ENCODE measurements around the gene HES5.
"Not testable (repeated sequence)": the region's sequence is repeated elsewhere in the genome, so short reads cannot be mapped to it uniquely, and the experiment has no call there.

Gene HES5

GRCh38 chr1:2529784-2530512 lies at the start of gene HES5:
Gene HES5, minus strand, starts transcription at chr1:2530263. Its CDS starts 99 bp downstream, at chr1:2530164.
- no peak for DNase-seq

- DNase-seq = no peak
These were observed 48.7 kb upstream of the HES5 start for GRCh38 chr1:2578758-2579118.

- not testable (repeated sequence) for DNase-seq
These were observed 47.6 kb upstream of the HES5 start for GRCh38 chr1:2577565-2578075.

GRCh38 chr1:2575801-2576663 lies 46.0 kb upstream of the HES5 start:
- DNase-seq = no peak

- no peak for DNase-seq
These were observed 44.3 kb upstream of the HES5 start for GRCh38 chr1:2574350-2574749.

- no peak for DNase-seq
These were observed 43.3 kb upstream of the HES5 start for GRCh38 chr1:2573250-2573920.

GRCh38 chr1:2571348-2571747 lies 41.3 kb upstream of the HES5 start:
- no peak for DNase-seq

GRCh38 chr1:2570332-2570731 lies 40.3 kb upstream of the HES5 start:
- no peak for DNase-seq

GRCh38 chr1:2569703-2570102 lies 39.6 kb upstream of the HES5 start:
- not testable (repeated sequence) for DNase-seq

- DNase-seq = no peak
These were observed 39.0 kb upstream of the HES5 start for GRCh38 chr1:2569060-2569459.

GRCh38 chr1:2568187-2568816 lies 38.2 kb upstream of the HES5 start:
- not testable (repeated sequence) for DNase-seq

GRCh38 chr1:2567083-2567679 lies 37.1 kb upstream of the HES5 start:
- no peak for DNase-seq

- DNase-seq = no peak
These were observed 36.3 kb upstream of the HES5 start for GRCh38 chr1:2566101-2567045.

GRCh38 chr1:2564815-2565374 lies 34.8 kb upstream of the HES5 start:
- no peak for DNase-seq

- no peak for DNase-seq
These were observed 34.1 kb upstream of the HES5 start for GRCh38 chr1:2564006-2564814.

GRCh38 chr1:2563205-2563604 lies 33.1 kb upstream of the HES5 start:
- DNase-seq = no peak

GRCh38 chr1:2561898-2562895 lies 32.1 kb upstream of the HES5 start:
- no peak for DNase-seq

- DNase-seq = no peak
These were observed 31.4 kb upstream of the HES5 start for GRCh38 chr1:2561446-2561845.

Data from NCI-H1105 treated with DMSO at 0.1 percent for 48 hours (cell line).